Measurements from ENCODE around the gene ZNF740. TPM values are rescaled to one million over a fixed set of nuclear protein-coding genes. Genes with fewer than 3 reads are reported as not detected.

The ZNF740 gene
- total and polyA plus RNA-seq, 10 of the 15 experiments (the other 5 are each of a cell fraction or from before 2014, with no cell fraction given): 1.4 to 33.6 (median 11.3) TPM

GRCh38 chr12:53166837-53167236 is 13.7 kb upstream of the ZNF740 start:
- ChIA-PET POLR2A (no interaction called here), CTCF (interaction anchor here (2.1 kb wide), 1 partner anchor 47 kb away, joined by 5 read pairs; no protein-coding TSS in a partner anchor), RAD21 (ENCODE audit: unreplicated experiment) (no interaction called here), SMC1A (ENCODE audit: uncharacterized antibody, unreplicated experiment) (no interaction called here)
- no peak for DNase-seq (ENCODE audit: low read depth, low spot score)
- H3K9me3 ChIP-seq (replicated peaks; ENCODE audit: control insufficient read depth, insufficient read depth, low read length): no peaks in the 10 kb centered on the region
- no peak overlapping the region for H2AFZ ChIP-seq (ENCODE audit: control insufficient read depth, low read depth, low read length)
- peaks cover 0 to 1% of the 10 kb centered on the region in 2 experiments; a peak in 1 of 4 replicates for H3K36me3 ChIP-seq (ENCODE audit: control insufficient read depth in 2 of 2, insufficient read depth in 2 of 2, low read length in 1 of 2)
- ATAC-seq: no peak
- no peaks in the 10 kb centered on the region for H3K79me2 ChIP-seq (ENCODE audit: control insufficient read depth, insufficient read depth, low read length)
- no TSS peak for BruUV-seq (replicated peaks)
- FAIRE-seq: no peak
- in situ Hi-C loops (cut with MboI) (no loop called here), intact Hi-C loops (cut with micrococcal nuclease; ENCODE audit: unreplicated experiment) (no loop called here)
- no peaks in the 10 kb centered on the region for H3K27me3 ChIP-seq (replicated peaks in 1 of 2; ENCODE audit: control insufficient read depth in 2 of 2, insufficient read depth in 2 of 2, low read length in 1 of 2)
- no peak overlapping the region for H3K4me2 ChIP-seq (ENCODE audit: control insufficient read depth, insufficient read depth)
- TF ChIP-seq CHD2 (IDR thresholded peaks at IDR 0.05; ENCODE audit: borderline replicate concordance, low read depth, low read length) (no peak), RCOR1 (conservative IDR thresholded peaks at IDR 0.05; ENCODE audit: low read depth, low read length) (no peak), MTA3 (IDR thresholded peaks at IDR 0.05; ENCODE audit: borderline replicate concordance, low read length) (no peak), MYC (IDR thresholded peaks at IDR 0.05; ENCODE audit: insufficient read depth, insufficient read length, insufficient replicate concordance, low read length, severe bottlenecking) (no peak), MTA2 (IDR thresholded peaks at IDR 0.05; ENCODE audit: low read depth) (no peak), ZBED1 (IDR thresholded peaks at IDR 0.05; ENCODE audit: borderline replicate concordance) (no peak), MYB (IDR thresholded peaks at IDR 0.05; ENCODE audit: borderline replicate concordance, low read depth, low read length) (no peak), CEBPB (IDR thresholded peaks at IDR 0.05; ENCODE audit: borderline replicate concordance in 1 of 2, low read depth in 2 of 2, low read length in 2 of 2) (no peak), POLR2AphosphoS2 (IDR thresholded peaks at IDR 0.05; ENCODE audit: low read depth, low read length) (no peak), CREM (IDR thresholded peaks at IDR 0.05; ENCODE audit: low read depth) (no peak), MLLT1 (IDR thresholded peaks at IDR 0.05) (no peak), ZNF274 (IDR thresholded peaks at IDR 0.05; ENCODE audit: insufficient read depth, insufficient read length) (no peak)
- no peaks in the 10 kb centered on the region for H4K20me1 ChIP-seq (ENCODE audit: control insufficient read depth, insufficient read depth)
- H3K9ac ChIP-seq (ENCODE audit: control insufficient read depth, insufficient read depth, low read length): no peak overlapping the region
- no peak overlapping the region for H3K27ac ChIP-seq (ENCODE audit: control insufficient read depth, insufficient read depth)
- H3K4me3 ChIP-seq: no peak overlapping the region
- no peaks in the 10 kb centered on the region for H3K4me1 ChIP-seq (ENCODE audit: control insufficient read depth, insufficient read depth, low read length)

Measured in GM12878 (cell line).